B cell (primary cell): ENCODE results near the gene CAPZB. TPM values are rescaled to one million over a fixed set of nuclear protein-coding genes. Genes with fewer than 3 reads are reported as not detected.
A peak's percentile ranks its signal among the peaks of the same experiment; 100 is the strongest.

Source experiments
- ATAC-seq: fragments of 200-7000 bp; cut with Tn5 transposase; one replicate; pipeline ENCODE4 v1.10.0; 2021; ENCODE audit warnings: low read depth, mild to moderate bottlenecking, moderate number of reproducible peaks, moderate library complexity
- CTCF ChIA-PET: fragments of 350-600 bp; sonication (Branson Sonifier 250); formaldehyde crosslinking; loops from one replicate; lab custom pipeline; 2021; ENCODE audit warnings: antibody characterized with exemption, inconsistent platforms; lab: Charles Lee
- POLR2A ChIA-PET: fragments of 350-600 bp; sonication (Branson Sonifier 250); formaldehyde crosslinking; loops from one replicate; lab custom pipeline; 2021; ENCODE audit warnings: antibody characterized with exemption; lab: Charles Lee
- DNase-seq: peaks from one replicate; pipeline ENCODE4 v3.0.0; 2013
- H2AFZ ChIP-seq: 2 replicates; pipeline ENCODE4 v1.6.1; 2012; ENCODE audit warnings: mild to moderate bottlenecking, low read depth, low read length; ENCODE audit not compliant: insufficient read depth, poor library complexity, severe bottlenecking
- H3K27ac ChIP-seq, 2 donors: 1 replicate in 1 of 2; 2 replicates in 1 of 2; pipeline ENCODE4 v1.5.1; 2012 to 2013; ENCODE audit warnings: low read length in 2 of 2, mild to moderate bottlenecking in 2 of 2, moderate library complexity in 1 of 2
- H3K27me3 ChIP-seq, 4 experiments: fragments of 200-600 bp in 1 of 4; sonication (generic) in 1 of 4; replicated peaks in 1 of 4; 1 replicate in 2 of 4; 2 replicates in 2 of 4; pipeline versions ENCODE4 v1.6.1 to v1.7.0; 2013 to 2016; ENCODE audit warnings: low read length in 3 of 4, mild to moderate bottlenecking in 2 of 4, mixed read lengths in 1 of 4, moderate library complexity in 1 of 4; ENCODE audit not compliant: insufficient read depth in 4 of 4, control insufficient read depth in 3 of 4; ENCODE audit errors: control extremely low read depth in 1 of 4
- H3K36me3 ChIP-seq, 2 experiments: replicated peaks in 1 of 2; 1 replicate in 1 of 2; 2 replicates in 1 of 2; pipeline versions ENCODE4 v1.6.1 to v1.7.1; 2013; ENCODE audit warnings: low read length in 1 of 2; ENCODE audit not compliant: insufficient read depth in 2 of 2, control insufficient read depth in 1 of 2; ENCODE audit errors: control extremely low read depth in 1 of 2, extremely low read depth in 1 of 2
- H3K4me1 ChIP-seq, 2 donors: fragments of 200-600 bp in 1 of 2; sonication (generic) in 1 of 2; 1 replicate in 1 of 2; 2 replicates in 1 of 2; pipeline versions ENCODE4 v1.5.1 to v1.6.1; 2013 to 2017; ENCODE audit warnings: low read length in 2 of 2; ENCODE audit not compliant: control insufficient read depth in 2 of 2, insufficient read depth in 2 of 2
- H3K4me2 ChIP-seq: replicated peaks from 2 replicates; pipeline ENCODE3; 2012; ENCODE audit warnings: mild to moderate bottlenecking, low read depth, low read length; ENCODE audit not compliant: poor library complexity, severe bottlenecking
- H3K4me3 ChIP-seq, 5 experiments: fragments of 200-600 bp in 1 of 5; sonication (generic) in 1 of 5; 1 replicate in 3 of 5; 2 replicates in 2 of 5; pipeline versions ENCODE4 v1.5.1 to v1.7.0; 2011 to 2016; ENCODE audit warnings: low read length in 4 of 5, mild to moderate bottlenecking in 4 of 5, low read depth in 2 of 5, control low read depth in 1 of 5, moderate library complexity in 1 of 5; ENCODE audit not compliant: insufficient read depth in 1 of 5; ENCODE audit errors: control extremely low read depth in 1 of 5, extremely low read depth in 1 of 5
- H3K79me2 ChIP-seq: fragments of 200-600 bp; sonication (generic); one replicate; pipeline ENCODE4 v1.6.0; 2016; ENCODE audit warnings: low read length; ENCODE audit not compliant: control insufficient read depth, insufficient read depth
- H3K9ac ChIP-seq: fragments of 200-600 bp; sonication (generic); 2 replicates; pipeline ENCODE4 v1.6.1; 2017; ENCODE audit warnings: mild to moderate bottlenecking, low read length, moderate library complexity
- H3K9me3 ChIP-seq, 3 donors: one replicate each; pipeline versions ENCODE4 v1.6.1 to v1.7.1; 2013; ENCODE audit warnings: low read length in 2 of 3; ENCODE audit not compliant: control insufficient read depth in 2 of 3, insufficient read depth in 1 of 3; ENCODE audit errors: control extremely low read depth in 1 of 3
- H4K20me1 ChIP-seq: 2 replicates; pipeline ENCODE4 v1.6.0; 2012; ENCODE audit warnings: mild to moderate bottlenecking, low read length; ENCODE audit not compliant: insufficient read depth, control insufficient read depth, poor library complexity, severe bottlenecking
- H3K27ac Mint-ChIP-seq: one replicate; pipeline ENCODE4 v1.8.0; 2021; ENCODE audit warnings: mixed read lengths
- H3K27me3 Mint-ChIP-seq: one replicate; pipeline ENCODE4 v1.8.0; 2021; ENCODE audit warnings: mixed read lengths
- H3K4me1 Mint-ChIP-seq: one replicate; pipeline ENCODE4 v1.8.0; 2021; ENCODE audit warnings: mixed read lengths
- H3K4me3 Mint-ChIP-seq: one replicate; pipeline ENCODE4 v1.8.0; 2021; ENCODE audit warnings: mixed read lengths
- H3K9me3 Mint-ChIP-seq: one replicate; pipeline ENCODE4 v1.8.0; 2022; ENCODE audit warnings: mixed read lengths; ENCODE audit not compliant: insufficient read depth
- CTCF ChIP-seq: fragments of 200-600 bp; IDR thresholded peaks from one replicate; pipeline ENCODE4 v1.8.0; 2022; ENCODE audit warnings: antibody characterized with exemption, mild to moderate bottlenecking
- EZH2 ChIP-seq: IDR thresholded peaks from 2 replicates; pipeline ENCODE4 v1.6.1; 2012; ENCODE audit warnings: borderline replicate concordance, low read depth, mild to moderate bottlenecking, moderate library complexity, low read length; ENCODE audit not compliant: insufficient read depth, poor library complexity, severe bottlenecking
- WGBS: methylation state at CpG from one replicate; pipeline ENCODE4 v1.1.5; 2013; ENCODE audit warnings: missing lambda C conversion rate; ENCODE audit not compliant: insufficient coverage; 5-methylcytosine and 5-hydroxymethylcytosine counted together
- intact Hi-C: fragments of 100-400 bp; cut with micrococcal nuclease; formaldehyde crosslinking; loops from one replicate; pipeline ENCODE4 v1.10.0; 2022
- polyA plus RNA-seq: library from polyadenylated mRNA; depleted of rRNA; stranded (reverse); fragments of >200 nt; gene quantifications from 2 replicates; pipeline ENCODE4 v1.2.3, GENCODE V29; 2012
- total RNA-seq, 2 donors: library from RNA; stranded (reverse); fragments of 120-200 nt in 1 of 2; gene quantifications; 1 replicate in 1 of 2; 2 replicates in 1 of 2; pipeline versions ENCODE4 v1.2.3 to v1.2.4, GENCODE V29; 2013 to 2022

CAPZB gene
- total and polyA plus RNA-seq, 2 donors (not counting 1 experiment from before 2014, with no cell fraction given) = 126 to 193 TPM

- H3K36me3 ChIP-seq = peaks cover 0 to 15% of the 10 kb centered on the region in 2 experiments
- H3K79me2 ChIP-seq = peaks cover 95% of the 10 kb centered on the region
- Mint-ChIP-seq H3K27ac (peak overlapping the region; percentile 93), H3K9me3 (no peaks in the 10 kb centered on the region), H3K4me3 (peak overlapping the region; percentile 87), H3K4me1 (peaks cover 77% of the 10 kb centered on the region), H3K27me3 (no peaks in the 10 kb centered on the region)
- H3K4me1 ChIP-seq = peaks cover 42 to 72% of the 10 kb centered on the region in 2 donors
- H3K4me2 ChIP-seq = peak overlapping the region; percentile 74
- peak; percentile 78 for ATAC-seq
- 0% methylated on average over 10 of the region's 17 CpGs for WGBS
- intact Hi-C loops = loop anchor here (1.0 to 5.0 kb wide), 7 partner anchors 49 to 262 kb away; partner anchors contain the start of genes AKR7A2, CAPZB and SLC66A1
- DNase-seq = peak; percentile 85
- peak overlapping the region; percentile 59 for H3K9ac ChIP-seq
- ChIA-PET POLR2A (interaction anchor here (0.6 to 1.1 kb wide), 4 partner anchors 70 to 260 kb away, joined by 3 to 7 read pairs (median 3); partner anchors contain the start of gene CAPZB), CTCF (interaction anchor here (0.6 to 6.2 kb wide), 25 partner anchors 9 to 555 kb away, joined by 3 to 77 read pairs (median 4); partner anchors contain the start of genes EMC1 and MRTO4)
- H3K4me3 ChIP-seq = peak overlapping the region; percentile 1 to 50 (median 43)
- peak overlapping the region; percentile 74 to 84 for H3K27ac ChIP-seq
- H3K27me3 ChIP-seq = no peaks in the 10 kb centered on the region
- H2AFZ ChIP-seq = peak overlapping the region; percentile 34
- H4K20me1 ChIP-seq = peaks cover 90% of the 10 kb centered on the region
- TF ChIP-seq EZH2 (no peak), CTCF (peak; percentile 81)
- H3K9me3 ChIP-seq = no peaks in the 10 kb centered on the region
Measured at GRCh38 chr1:19390901-19391595, 94.3 kb downstream of the CAPZB start.
